CD4-positive, alpha-beta T cell treated with Interleukin-2 at 100 ng/mL for 4 hours (primary cell): ENCODE data around the gene ZNF341.
"Not testable (repeated sequence)": the region's sequence is repeated elsewhere in the genome, so short reads cannot be mapped to it uniquely, and the experiment has no call there.

ENCODE experiments used
- DNase-seq: peaks from one replicate; pipeline ENCODE4 v3.0.0-alpha.2; 2020; ENCODE audit warnings: low spot score

The ZNF341 gene

GRCh38 chr20:33770005-33770404 is 38.2 kb downstream of the ZNF341 start:
- no peak for DNase-seq

GRCh38 chr20:33771938-33772337 is 40.1 kb downstream of the ZNF341 start:
- no peak for DNase-seq

GRCh38 chr20:33772439-33772838 is 40.6 kb downstream of the ZNF341 start:
- no peak for DNase-seq

- DNase-seq = no peak
These were observed 41.8 kb downstream of the ZNF341 start for GRCh38 chr20:33773412-33774089.

GRCh38 chr20:33777816-33778215 is 46.0 kb downstream of the ZNF341 start:
- DNase-seq = no peak

GRCh38 chr20:33781133-33781532 is 49.3 kb downstream of the ZNF341 start:
- no peak for DNase-seq

- no peak for DNase-seq
These were observed 50.1 kb downstream of the ZNF341 start for GRCh38 chr20:33781945-33782344.

- no peak for DNase-seq
These were observed 51.5 kb downstream of the ZNF341 start for GRCh38 chr20:33783256-33783655.

- no peak for DNase-seq
These were observed 52.0 kb downstream of the ZNF341 start for GRCh38 chr20:33783818-33784217.

- no peak for DNase-seq
These were observed 52.4 kb downstream of the ZNF341 start for GRCh38 chr20:33784225-33784624.

GRCh38 chr20:33785503-33785902 is 53.7 kb downstream of the ZNF341 start:
- no peak for DNase-seq

- no peak for DNase-seq
These were observed 55.6 kb downstream of the ZNF341 start for GRCh38 chr20:33787253-33787891.

- no peak for DNase-seq
These were observed 56.7 kb downstream of the ZNF341 start for GRCh38 chr20:33788351-33789049.

GRCh38 chr20:33789109-33789857 is 57.5 kb downstream of the ZNF341 start:
- no peak for DNase-seq

- no peak for DNase-seq
These were observed 58.0 kb downstream of the ZNF341 start for GRCh38 chr20:33789858-33790182.

GRCh38 chr20:33790566-33790965 is 58.8 kb downstream of the ZNF341 start:
- no peak for DNase-seq

GRCh38 chr20:33791021-33791420 is 59.2 kb downstream of the ZNF341 start:
- DNase-seq = no peak

GRCh38 chr20:33791540-33791939 is 59.7 kb downstream of the ZNF341 start:
- DNase-seq = no peak

GRCh38 chr20:33791959-33792597 is 60.3 kb downstream of the ZNF341 start:
- DNase-seq = peak; percentile 52

GRCh38 chr20:33792598-33792989 is 60.8 kb downstream of the ZNF341 start:
- not testable (repeated sequence) for DNase-seq

- no peak for DNase-seq
These were observed 61.5 kb downstream of the ZNF341 start for GRCh38 chr20:33793011-33793931.
